Thyroid gland (tissue), 4 donors: ENCODE data around the gene GHRL. TPM values are rescaled to one million over a fixed set of nuclear protein-coding genes. Genes with fewer than 3 reads are reported as not detected.

Source experiments
- DNase-seq, 2 donors: peaks; one replicate each; pipeline ENCODE4 v3.0.0-alpha.2; 2019
- H3K27ac ChIP-seq, 3 donors: fragments of 200-600 bp; sonication (generic); 1 replicate in 2 of 3; 2 replicates in 1 of 3; pipeline ENCODE4 v1.5.1; 2016 to 2019; ENCODE audit warnings: mild to moderate bottlenecking in 1 of 3, moderate library complexity in 1 of 3
- H3K27me3 ChIP-seq: fragments of 200-600 bp; sonication (generic); one replicate; pipeline ENCODE4 v1.5.1; 2019
- H3K36me3 ChIP-seq, 2 donors: fragments of 200-600 bp; sonication (generic); one replicate each; pipeline ENCODE4 v1.5.1; 2016 to 2019
- H3K4me1 ChIP-seq, 2 donors: fragments of 200-600 bp; sonication (generic); one replicate each; pipeline ENCODE4 v1.5.1; 2017 to 2019
- H3K4me3 ChIP-seq, 3 donors: fragments of 200-600 bp; sonication (generic); replicated peaks in 1 of 3; 1 replicate in 2 of 3; 2 replicates in 1 of 3; pipeline ENCODE4 v1.5.1; 2016; ENCODE audit warnings: mild to moderate bottlenecking in 1 of 3
- H3K9me3 ChIP-seq: fragments of 200-600 bp; sonication (generic); one replicate; pipeline ENCODE4 v1.5.1; 2017
- POLR2A ChIP-seq, 2 donors: fragments of 450-650 bp; IDR thresholded peaks; one replicate each; pipeline ENCODE4 v1.6.1; 2017; ENCODE audit warnings: antibody characterized with exemption in 2 of 2, mild to moderate bottlenecking in 2 of 2, moderate library complexity in 1 of 2
- WGBS, 2 donors: methylation state at CpG; one replicate each; pipeline ENCODE4 v1.1.5; 2017; 5-methylcytosine and 5-hydroxymethylcytosine counted together
- intact Hi-C: fragments of 100-400 bp; cut with DNase I; formaldehyde crosslinking; loops from one replicate; pipeline ENCODE4 v1.15.1; 2023
- total RNA-seq, 4 donors: library from RNA; depleted of rRNA; stranded (reverse); fragments of >200 nt; gene quantifications; one replicate each; pipeline ENCODE4 v1.2.3, GENCODE V29; 2016
- TF ChIP-seq, protein P1 (sequence below), 6 experiments: fragments of 200-600 bp in 3 of 6; fragments of 450-650 bp in 3 of 6; sonication (generic) in 3 of 6; IDR thresholded peaks; one replicate each; pipeline ENCODE4 v1.5.1; 2016 to 2019; ENCODE audit warnings: antibody characterized with exemption in 6 of 6, mild to moderate bottlenecking in 2 of 6, inconsistent platforms in 1 of 6, moderate library complexity in 1 of 6

GHRL gene
- total RNA-seq, 4 donors from 2014 or later: 0.56 to 1.2 (median 1.1) TPM; not detected in 1

DNA sequence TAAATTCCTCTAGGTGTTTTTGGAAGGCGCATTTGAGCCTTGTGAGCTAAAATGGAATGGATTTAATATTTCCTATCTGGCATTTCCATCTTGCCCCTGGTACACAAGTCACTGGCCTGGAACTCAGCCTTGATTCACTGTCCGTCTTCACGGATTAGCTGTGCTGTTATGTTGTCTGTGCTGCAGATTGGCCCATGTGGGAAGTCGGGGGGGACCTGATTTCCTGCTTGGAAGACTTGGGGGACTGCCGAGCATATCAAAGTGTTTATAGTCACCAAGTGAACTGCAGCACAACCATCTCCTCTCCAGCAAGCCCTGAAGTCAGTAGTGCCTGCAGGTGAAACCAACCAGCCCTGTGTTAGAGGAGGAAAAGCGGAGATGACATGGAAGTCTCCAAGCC lies 12.2 kb downstream of the GHRL start:
- TF ChIP-seq, protein P1, sequence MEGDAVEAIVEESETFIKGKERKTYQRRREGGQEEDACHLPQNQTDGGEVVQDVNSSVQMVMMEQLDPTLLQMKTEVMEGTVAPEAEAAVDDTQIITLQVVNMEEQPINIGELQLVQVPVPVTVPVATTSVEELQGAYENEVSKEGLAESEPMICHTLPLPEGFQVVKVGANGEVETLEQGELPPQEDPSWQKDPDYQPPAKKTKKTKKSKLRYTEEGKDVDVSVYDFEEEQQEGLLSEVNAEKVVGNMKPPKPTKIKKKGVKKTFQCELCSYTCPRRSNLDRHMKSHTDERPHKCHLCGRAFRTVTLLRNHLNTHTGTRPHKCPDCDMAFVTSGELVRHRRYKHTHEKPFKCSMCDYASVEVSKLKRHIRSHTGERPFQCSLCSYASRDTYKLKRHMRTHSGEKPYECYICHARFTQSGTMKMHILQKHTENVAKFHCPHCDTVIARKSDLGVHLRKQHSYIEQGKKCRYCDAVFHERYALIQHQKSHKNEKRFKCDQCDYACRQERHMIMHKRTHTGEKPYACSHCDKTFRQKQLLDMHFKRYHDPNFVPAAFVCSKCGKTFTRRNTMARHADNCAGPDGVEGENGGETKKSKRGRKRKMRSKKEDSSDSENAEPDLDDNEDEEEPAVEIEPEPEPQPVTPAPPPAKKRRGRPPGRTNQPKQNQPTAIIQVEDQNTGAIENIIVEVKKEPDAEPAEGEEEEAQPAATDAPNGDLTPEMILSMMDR (IDR thresholded peaks at IDR 0.05): no peak
- no peak for TF ChIP-seq POLR2A (IDR thresholded peaks at IDR 0.05)
- 87 to 90% methylated on average over 6 of the region's 6 CpGs for WGBS, 2 donors
- intact Hi-C loops: no loop called here
- Histone ChIP-seq H3K4me3 (no peak overlapping the region), H3K36me3 (peaks cover 22 to 24% of the 10 kb centered on the region in 2 donors), H3K27me3 (no peaks in the 10 kb centered on the region), H3K9me3 (no peaks in the 10 kb centered on the region), H3K4me1 (peaks cover 13 to 15% of the 10 kb centered on the region in 2 donors), H3K27ac (no peak overlapping the region)
- no peak for DNase-seq

DNA sequence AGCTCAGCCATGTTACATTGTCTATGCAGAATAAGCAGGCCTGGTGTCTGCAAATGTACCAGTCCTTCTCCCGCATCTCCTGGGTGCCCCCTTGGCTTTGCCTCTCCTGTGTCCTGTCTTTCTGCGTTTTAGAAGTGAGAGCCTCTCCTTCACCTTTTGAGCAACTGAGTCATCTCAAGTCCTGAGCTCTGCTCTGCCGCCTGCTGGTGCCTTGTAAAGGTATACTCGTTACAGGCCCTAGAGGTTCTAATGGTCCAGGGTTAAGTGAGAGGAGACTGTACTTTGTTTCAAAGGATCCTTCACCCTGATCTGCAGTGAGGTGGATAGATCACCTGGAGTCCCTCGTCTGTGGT lies 12.6 kb downstream of the GHRL start:
- Histone ChIP-seq H3K27ac (no peak overlapping the region), H3K9me3 (no peaks in the 10 kb centered on the region), H3K27me3 (no peaks in the 10 kb centered on the region), H3K4me3 (no peak overlapping the region), H3K4me1 (peaks cover 13 to 15% of the 10 kb centered on the region in 2 donors), H3K36me3 (peaks cover 22 to 24% of the 10 kb centered on the region in 2 donors)
- TF ChIP-seq, protein P1 (IDR thresholded peaks at IDR 0.05): no peak
- TF ChIP-seq POLR2A (IDR thresholded peaks at IDR 0.05): no peak
- intact Hi-C loops: no loop called here
- no peak for DNase-seq
- 89 to 93% methylated on average over 5 of the region's 5 CpGs for WGBS, 2 donors

DNA sequence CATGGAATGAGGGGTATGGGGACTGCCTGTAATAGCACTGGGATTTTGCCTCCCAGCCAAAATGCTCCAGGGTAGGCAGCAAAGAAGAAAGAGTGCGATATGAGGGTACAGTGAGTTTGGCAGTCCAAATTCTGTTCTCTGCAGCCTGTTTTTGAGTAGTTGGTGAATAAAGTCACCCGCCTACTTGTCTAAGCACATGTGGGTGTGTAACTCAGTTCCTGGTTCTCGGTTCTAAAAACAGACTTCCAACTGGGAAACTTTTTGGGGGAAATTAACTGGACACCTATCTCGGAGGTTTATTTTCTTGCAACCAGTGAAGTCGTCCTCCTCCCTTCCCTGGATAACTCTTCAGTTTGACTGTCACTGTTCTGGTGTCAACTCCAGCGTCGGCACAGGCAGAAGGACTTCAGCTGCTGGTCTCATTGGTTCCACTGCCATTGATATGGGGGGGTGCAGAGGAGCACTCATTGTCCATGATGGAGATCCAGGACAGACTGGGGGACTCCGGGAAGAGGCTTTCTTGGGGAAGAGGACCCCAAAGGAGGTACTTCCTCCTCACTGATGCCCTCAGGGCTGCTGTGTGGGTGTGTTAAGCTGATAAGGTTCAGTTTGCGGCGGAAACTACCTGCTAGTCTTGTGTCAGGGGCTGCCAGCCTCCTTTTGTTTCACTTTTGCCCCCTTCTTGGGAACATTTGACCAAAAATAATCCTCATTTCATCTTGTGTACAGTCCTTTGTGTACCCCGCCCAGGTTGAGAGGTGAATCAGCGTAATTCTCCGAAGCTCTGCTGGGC lies 13.2 kb downstream of the GHRL start:
- WGBS, 2 donors: 92 to 94% methylated on average over 13 of the region's 13 CpGs
- no peak overlapping the region for H3K27ac ChIP-seq
- H3K4me3 ChIP-seq: no peak overlapping the region
- peaks cover 15% of the 10 kb centered on the region in 2 donors for H3K4me1 ChIP-seq
- TF ChIP-seq, protein P1 (IDR thresholded peaks at IDR 0.05): no peak
- TF ChIP-seq POLR2A (IDR thresholded peaks at IDR 0.05): no peak
- H3K36me3 ChIP-seq: peaks cover 22 to 24% of the 10 kb centered on the region in 2 donors
- no peaks in the 10 kb centered on the region for H3K27me3 ChIP-seq
- DNase-seq: no peak
- intact Hi-C loops: no loop called here
- H3K9me3 ChIP-seq: no peaks in the 10 kb centered on the region

DNA sequence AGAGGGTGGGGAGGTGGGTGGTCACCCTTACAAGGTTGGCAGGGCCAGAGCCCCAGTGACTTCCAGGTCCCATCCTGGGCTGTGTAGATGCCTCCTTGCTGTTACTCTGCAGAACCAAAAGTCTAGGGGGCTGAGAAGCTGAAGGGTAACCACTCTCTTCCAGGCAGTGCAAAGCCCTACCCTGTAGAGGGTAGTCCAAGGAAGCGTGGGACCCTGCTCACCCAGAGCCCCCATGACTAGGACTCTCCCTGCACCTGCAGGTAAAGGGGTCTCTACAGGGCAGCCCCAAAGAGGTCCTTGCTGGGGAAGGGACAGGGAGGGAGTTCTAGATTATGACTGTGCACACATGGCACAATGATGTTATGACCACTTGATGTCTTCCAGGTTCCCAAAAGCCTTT lies 14.2 kb downstream of the GHRL start:
- Histone ChIP-seq H3K36me3 (peaks cover 22 to 24% of the 10 kb centered on the region in 2 donors), H3K27ac (no peak overlapping the region), H3K9me3 (no peaks in the 10 kb centered on the region), H3K27me3 (no peaks in the 10 kb centered on the region), H3K4me1 (peaks cover 5 to 14% of the 10 kb centered on the region in 2 donors), H3K4me3 (no peak overlapping the region)
- intact Hi-C loops: no loop called here
- DNase-seq: no peak
- WGBS, 2 donors: 100% methylated on average over 1 of the region's 1 CpG; no CpG with 5 or more reads in 1 of the 2 donors
- TF ChIP-seq, protein P1 (IDR thresholded peaks at IDR 0.05): no peak
- no peak for TF ChIP-seq POLR2A (IDR thresholded peaks at IDR 0.05)

DNA sequence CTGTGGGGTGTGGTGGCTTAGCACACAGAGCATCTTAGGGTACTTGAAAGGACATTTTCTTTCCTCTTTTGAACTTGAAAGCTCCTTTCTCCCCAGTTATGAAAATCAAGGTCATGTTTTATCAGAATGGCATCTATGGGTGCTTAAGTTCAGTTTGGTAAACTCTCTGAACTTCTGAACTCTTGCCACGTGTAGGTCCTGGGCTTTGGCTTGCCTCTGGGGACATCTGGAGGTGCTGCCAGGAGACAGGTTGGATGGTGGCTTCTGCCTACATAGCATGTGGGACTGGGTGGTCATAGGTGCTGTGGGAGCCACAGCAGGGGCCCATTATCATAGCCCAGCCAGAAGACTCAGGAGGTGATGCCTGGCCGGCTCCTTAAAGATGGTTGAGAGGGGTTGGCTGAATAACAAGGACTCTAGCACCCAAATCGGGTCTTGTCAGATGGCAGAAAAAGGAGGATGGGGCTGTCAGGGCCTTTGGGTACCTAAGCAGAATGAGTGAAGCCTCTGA lies 15.6 kb downstream of the GHRL start:
- intact Hi-C loops: no loop called here
- TF ChIP-seq POLR2A (IDR thresholded peaks at IDR 0.05): no peak
- TF ChIP-seq, protein P1 (IDR thresholded peaks at IDR 0.05): no peak
- Histone ChIP-seq H3K27me3 (no peaks in the 10 kb centered on the region), H3K9me3 (no peaks in the 10 kb centered on the region), H3K4me1 (peaks cover 6 to 10% of the 10 kb centered on the region in 2 donors), H3K36me3 (peaks cover 22 to 24% of the 10 kb centered on the region in 2 donors), H3K27ac (no peak overlapping the region), H3K4me3 (no peak overlapping the region)
- no peak for DNase-seq
- WGBS, 2 donors: 81 to 86% methylated on average over 3 of the region's 3 CpGs
